C4-2B (cell line): ENCODE measurements around the gene MFAP3L.

Experiments
- ZFX ChIP-seq: fragments of 450-650 bp; IDR thresholded peaks from 2 replicates; pipeline ENCODE4 v1.6.1; 2017
- TF ChIP-seq, protein P1 (sequence below): fragments of 450-650 bp; conservative IDR thresholded peaks from 2 replicates; pipeline ENCODE4 v1.5.1; 2017; ENCODE audit warnings: mild to moderate bottlenecking

DNA sequence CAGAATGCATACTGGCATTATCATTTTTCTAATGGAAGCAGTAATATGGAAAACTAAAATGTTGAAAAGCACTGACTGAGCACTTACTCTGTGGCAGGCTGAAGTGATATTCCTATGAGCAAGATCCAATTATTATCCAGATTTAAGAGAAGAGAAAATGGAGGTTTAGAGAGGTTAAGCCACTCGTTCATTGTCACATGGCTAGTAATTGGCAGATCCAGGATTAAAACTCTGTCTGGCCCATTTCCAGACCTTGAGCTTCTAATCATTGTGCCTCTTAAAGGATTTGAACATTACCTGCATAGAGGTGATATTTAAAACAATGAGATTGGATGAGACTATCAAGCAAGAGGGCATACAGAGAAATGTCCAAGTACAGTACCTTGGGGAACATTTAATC, 80.6 kb downstream of the MFAP3L start:
- TF ChIP-seq, protein P1, sequence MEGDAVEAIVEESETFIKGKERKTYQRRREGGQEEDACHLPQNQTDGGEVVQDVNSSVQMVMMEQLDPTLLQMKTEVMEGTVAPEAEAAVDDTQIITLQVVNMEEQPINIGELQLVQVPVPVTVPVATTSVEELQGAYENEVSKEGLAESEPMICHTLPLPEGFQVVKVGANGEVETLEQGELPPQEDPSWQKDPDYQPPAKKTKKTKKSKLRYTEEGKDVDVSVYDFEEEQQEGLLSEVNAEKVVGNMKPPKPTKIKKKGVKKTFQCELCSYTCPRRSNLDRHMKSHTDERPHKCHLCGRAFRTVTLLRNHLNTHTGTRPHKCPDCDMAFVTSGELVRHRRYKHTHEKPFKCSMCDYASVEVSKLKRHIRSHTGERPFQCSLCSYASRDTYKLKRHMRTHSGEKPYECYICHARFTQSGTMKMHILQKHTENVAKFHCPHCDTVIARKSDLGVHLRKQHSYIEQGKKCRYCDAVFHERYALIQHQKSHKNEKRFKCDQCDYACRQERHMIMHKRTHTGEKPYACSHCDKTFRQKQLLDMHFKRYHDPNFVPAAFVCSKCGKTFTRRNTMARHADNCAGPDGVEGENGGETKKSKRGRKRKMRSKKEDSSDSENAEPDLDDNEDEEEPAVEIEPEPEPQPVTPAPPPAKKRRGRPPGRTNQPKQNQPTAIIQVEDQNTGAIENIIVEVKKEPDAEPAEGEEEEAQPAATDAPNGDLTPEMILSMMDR: no peak
- no peak for TF ChIP-seq ZFX
